ENCODE results near the gene CFAP119.

DNA sequence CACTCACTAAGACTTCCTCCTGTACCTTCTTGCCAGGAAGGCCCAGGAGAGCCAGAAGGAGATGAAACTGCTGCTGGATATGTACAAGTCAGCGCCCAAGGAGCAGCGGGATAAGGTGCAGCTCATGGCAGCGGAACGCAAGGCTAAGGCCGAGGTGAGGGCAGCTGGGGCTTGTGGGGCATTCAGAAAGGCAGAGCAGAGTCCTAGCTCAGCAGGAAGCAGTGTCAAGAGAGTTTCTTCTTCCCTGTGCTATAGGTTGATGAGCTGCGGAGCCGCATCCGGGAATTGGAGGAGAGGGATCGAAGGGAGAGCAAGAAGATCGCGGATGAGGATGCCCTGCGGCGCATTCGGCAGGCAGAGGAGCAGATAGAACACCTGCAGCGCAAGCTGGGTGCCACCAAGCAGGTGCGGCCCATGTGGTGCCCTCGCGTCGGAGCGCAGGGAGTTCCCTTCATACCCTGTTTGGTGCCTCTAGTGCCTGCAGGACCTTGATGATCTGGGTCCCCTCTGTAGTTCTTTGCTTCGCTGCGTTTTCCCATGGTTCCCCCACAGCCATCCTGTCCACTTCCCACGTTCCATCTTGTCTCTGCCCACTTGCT lies 6.8 kb upstream of the CFAP119 start:
- TF ChIP-seq, protein P1, sequence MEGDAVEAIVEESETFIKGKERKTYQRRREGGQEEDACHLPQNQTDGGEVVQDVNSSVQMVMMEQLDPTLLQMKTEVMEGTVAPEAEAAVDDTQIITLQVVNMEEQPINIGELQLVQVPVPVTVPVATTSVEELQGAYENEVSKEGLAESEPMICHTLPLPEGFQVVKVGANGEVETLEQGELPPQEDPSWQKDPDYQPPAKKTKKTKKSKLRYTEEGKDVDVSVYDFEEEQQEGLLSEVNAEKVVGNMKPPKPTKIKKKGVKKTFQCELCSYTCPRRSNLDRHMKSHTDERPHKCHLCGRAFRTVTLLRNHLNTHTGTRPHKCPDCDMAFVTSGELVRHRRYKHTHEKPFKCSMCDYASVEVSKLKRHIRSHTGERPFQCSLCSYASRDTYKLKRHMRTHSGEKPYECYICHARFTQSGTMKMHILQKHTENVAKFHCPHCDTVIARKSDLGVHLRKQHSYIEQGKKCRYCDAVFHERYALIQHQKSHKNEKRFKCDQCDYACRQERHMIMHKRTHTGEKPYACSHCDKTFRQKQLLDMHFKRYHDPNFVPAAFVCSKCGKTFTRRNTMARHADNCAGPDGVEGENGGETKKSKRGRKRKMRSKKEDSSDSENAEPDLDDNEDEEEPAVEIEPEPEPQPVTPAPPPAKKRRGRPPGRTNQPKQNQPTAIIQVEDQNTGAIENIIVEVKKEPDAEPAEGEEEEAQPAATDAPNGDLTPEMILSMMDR (IDR thresholded peaks at IDR 0.05), result no peak
- TF ChIP-seq POLR2A (IDR thresholded peaks at IDR 0.05), result no peak

All from thyroid gland (tissue), 4 donors.